B cell (primary cell): ENCODE measurements around the gene IL20RB. TPM values are rescaled to one million over a fixed set of nuclear protein-coding genes. Genes with fewer than 3 reads are reported as not detected.

Experiments used
- ATAC-seq: fragments of 200-7000 bp; cut with Tn5 transposase; one replicate; pipeline ENCODE4 v1.10.0; 2021; ENCODE audit warnings: low read depth, mild to moderate bottlenecking, moderate number of reproducible peaks, moderate library complexity
- CTCF ChIA-PET: fragments of 350-600 bp; sonication (Branson Sonifier 250); formaldehyde crosslinking; loops from one replicate; lab custom pipeline; 2021; ENCODE audit warnings: antibody characterized with exemption, inconsistent platforms; lab: Charles Lee
- POLR2A ChIA-PET: fragments of 350-600 bp; sonication (Branson Sonifier 250); formaldehyde crosslinking; loops from one replicate; lab custom pipeline; 2021; ENCODE audit warnings: antibody characterized with exemption; lab: Charles Lee
- DNase-seq: peaks from one replicate; pipeline ENCODE4 v3.0.0; 2013
- H2AFZ ChIP-seq: 2 replicates; pipeline ENCODE4 v1.6.1; 2012; ENCODE audit warnings: mild to moderate bottlenecking, low read depth, low read length; ENCODE audit not compliant: insufficient read depth, poor library complexity, severe bottlenecking
- H3K27ac ChIP-seq, 2 donors: 1 replicate in 1 of 2; 2 replicates in 1 of 2; pipeline ENCODE4 v1.5.1; 2012 to 2013; ENCODE audit warnings: low read length in 2 of 2, mild to moderate bottlenecking in 2 of 2, moderate library complexity in 1 of 2
- H3K27me3 ChIP-seq, 4 experiments: fragments of 200-600 bp in 1 of 4; sonication (generic) in 1 of 4; replicated peaks in 1 of 4; 1 replicate in 2 of 4; 2 replicates in 2 of 4; pipeline versions ENCODE4 v1.6.1 to v1.7.0; 2013 to 2016; ENCODE audit warnings: low read length in 3 of 4, mild to moderate bottlenecking in 2 of 4, mixed read lengths in 1 of 4, moderate library complexity in 1 of 4; ENCODE audit not compliant: insufficient read depth in 4 of 4, control insufficient read depth in 3 of 4; ENCODE audit errors: control extremely low read depth in 1 of 4
- H3K36me3 ChIP-seq, 2 experiments: replicated peaks in 1 of 2; 1 replicate in 1 of 2; 2 replicates in 1 of 2; pipeline versions ENCODE4 v1.6.1 to v1.7.1; 2013; ENCODE audit warnings: low read length in 1 of 2; ENCODE audit not compliant: insufficient read depth in 2 of 2, control insufficient read depth in 1 of 2; ENCODE audit errors: control extremely low read depth in 1 of 2, extremely low read depth in 1 of 2
- H3K4me1 ChIP-seq, 2 donors: fragments of 200-600 bp in 1 of 2; sonication (generic) in 1 of 2; 1 replicate in 1 of 2; 2 replicates in 1 of 2; pipeline versions ENCODE4 v1.5.1 to v1.6.1; 2013 to 2017; ENCODE audit warnings: low read length in 2 of 2; ENCODE audit not compliant: control insufficient read depth in 2 of 2, insufficient read depth in 2 of 2
- H3K4me2 ChIP-seq: replicated peaks from 2 replicates; pipeline ENCODE3; 2012; ENCODE audit warnings: mild to moderate bottlenecking, low read depth, low read length; ENCODE audit not compliant: poor library complexity, severe bottlenecking
- H3K4me3 ChIP-seq, 5 experiments: fragments of 200-600 bp in 1 of 5; sonication (generic) in 1 of 5; 1 replicate in 3 of 5; 2 replicates in 2 of 5; pipeline versions ENCODE4 v1.5.1 to v1.7.0; 2011 to 2016; ENCODE audit warnings: low read length in 4 of 5, mild to moderate bottlenecking in 4 of 5, low read depth in 2 of 5, control low read depth in 1 of 5, moderate library complexity in 1 of 5; ENCODE audit not compliant: insufficient read depth in 1 of 5; ENCODE audit errors: control extremely low read depth in 1 of 5, extremely low read depth in 1 of 5
- H3K79me2 ChIP-seq: fragments of 200-600 bp; sonication (generic); one replicate; pipeline ENCODE4 v1.6.0; 2016; ENCODE audit warnings: low read length; ENCODE audit not compliant: control insufficient read depth, insufficient read depth
- H3K9ac ChIP-seq: fragments of 200-600 bp; sonication (generic); 2 replicates; pipeline ENCODE4 v1.6.1; 2017; ENCODE audit warnings: mild to moderate bottlenecking, low read length, moderate library complexity
- H3K9me3 ChIP-seq, 3 donors: one replicate each; pipeline versions ENCODE4 v1.6.1 to v1.7.1; 2013; ENCODE audit warnings: low read length in 2 of 3; ENCODE audit not compliant: control insufficient read depth in 2 of 3, insufficient read depth in 1 of 3; ENCODE audit errors: control extremely low read depth in 1 of 3
- H4K20me1 ChIP-seq: 2 replicates; pipeline ENCODE4 v1.6.0; 2012; ENCODE audit warnings: mild to moderate bottlenecking, low read length; ENCODE audit not compliant: insufficient read depth, control insufficient read depth, poor library complexity, severe bottlenecking
- H3K27ac Mint-ChIP-seq: one replicate; pipeline ENCODE4 v1.8.0; 2021; ENCODE audit warnings: mixed read lengths
- H3K27me3 Mint-ChIP-seq: one replicate; pipeline ENCODE4 v1.8.0; 2021; ENCODE audit warnings: mixed read lengths
- H3K4me1 Mint-ChIP-seq: one replicate; pipeline ENCODE4 v1.8.0; 2021; ENCODE audit warnings: mixed read lengths
- H3K4me3 Mint-ChIP-seq: one replicate; pipeline ENCODE4 v1.8.0; 2021; ENCODE audit warnings: mixed read lengths
- H3K9me3 Mint-ChIP-seq: one replicate; pipeline ENCODE4 v1.8.0; 2022; ENCODE audit warnings: mixed read lengths; ENCODE audit not compliant: insufficient read depth
- CTCF ChIP-seq: fragments of 200-600 bp; IDR thresholded peaks from one replicate; pipeline ENCODE4 v1.8.0; 2022; ENCODE audit warnings: antibody characterized with exemption, mild to moderate bottlenecking
- EZH2 ChIP-seq: IDR thresholded peaks from 2 replicates; pipeline ENCODE4 v1.6.1; 2012; ENCODE audit warnings: borderline replicate concordance, low read depth, mild to moderate bottlenecking, moderate library complexity, low read length; ENCODE audit not compliant: insufficient read depth, poor library complexity, severe bottlenecking
- WGBS: methylation state at CpG from one replicate; pipeline ENCODE4 v1.1.5; 2013; ENCODE audit warnings: missing lambda C conversion rate; ENCODE audit not compliant: insufficient coverage; 5-methylcytosine and 5-hydroxymethylcytosine counted together
- intact Hi-C: fragments of 100-400 bp; cut with micrococcal nuclease; formaldehyde crosslinking; loops from one replicate; pipeline ENCODE4 v1.10.0; 2022
- polyA plus RNA-seq: library from polyadenylated mRNA; depleted of rRNA; stranded (reverse); fragments of >200 nt; gene quantifications from 2 replicates; pipeline ENCODE4 v1.2.3, GENCODE V29; 2012
- total RNA-seq, 2 donors: library from RNA; stranded (reverse); fragments of 120-200 nt in 1 of 2; gene quantifications; 1 replicate in 1 of 2; 2 replicates in 1 of 2; pipeline versions ENCODE4 v1.2.3 to v1.2.4, GENCODE V29; 2013 to 2022

The IL20RB gene
- total and polyA plus RNA-seq, 2 donors (not counting 1 experiment from before 2014, with no cell fraction given), result 0.22 to 0.84 TPM

DNA sequence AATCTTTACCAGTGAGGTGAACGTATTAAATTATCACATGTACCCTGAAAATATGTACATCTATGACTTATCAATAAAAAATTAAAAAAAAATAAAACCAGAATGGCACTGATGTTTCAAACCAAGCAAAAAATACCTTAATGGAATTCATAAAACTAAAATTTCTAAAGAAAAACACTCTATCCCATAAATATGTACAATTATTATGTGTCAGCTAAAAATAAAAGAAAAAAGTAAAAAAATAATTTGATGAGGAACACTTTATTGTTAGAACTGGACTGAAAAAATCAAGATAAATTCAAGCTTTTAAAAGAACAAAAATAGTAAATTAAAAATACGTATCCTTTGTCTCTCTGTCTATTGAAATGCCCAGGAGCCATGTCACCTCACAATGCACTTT is 63.1 kb downstream of the IL20RB start:
- Histone ChIP-seq H3K9ac (no peak overlapping the region), H3K9me3 (no peaks in the 10 kb centered on the region), H4K20me1 (no peaks in the 10 kb centered on the region), H3K79me2 (no peaks in the 10 kb centered on the region), H3K4me2 (no peak overlapping the region), H3K36me3 (no peaks in the 10 kb centered on the region), H2AFZ (no peak overlapping the region), H3K27me3 (no peaks in the 10 kb centered on the region), H3K27ac (no peak overlapping the region), H3K4me3 (no peak overlapping the region), H3K4me1 (no peaks in the 10 kb centered on the region)
- DNase-seq (no peak), ATAC-seq (no peak)
- intact Hi-C loops, result no loop called here
- TF ChIP-seq CTCF (no peak), EZH2 (no peak)
- no peak overlapping the region for H3K4me3 Mint-ChIP-seq
- H3K4me1 Mint-ChIP-seq, result no peaks in the 10 kb centered on the region
- H3K9me3 Mint-ChIP-seq, result no peaks in the 10 kb centered on the region
- ChIA-PET CTCF (interaction anchor here (0.6 to 1.4 kb wide), 3 partner anchors 8 to 470 kb away, joined by 3 read pairs; no protein-coding TSS in a partner anchor), POLR2A (no interaction called here)
- H3K27me3 Mint-ChIP-seq, result peaks cover 14% of the 10 kb centered on the region
- 83% methylated on average over 1 of the region's 2 CpGs for WGBS
- no peak overlapping the region for H3K27ac Mint-ChIP-seq

GRCh38 chr3:137024348-137024747 is 66.6 kb downstream of the IL20RB start:
- intact Hi-C loops, result no loop called here
- no peak overlapping the region for H3K27ac Mint-ChIP-seq
- H3K4me1 ChIP-seq, result no peaks in the 10 kb centered on the region

More at GRCh38 chr3:137024348-137024747, 66.6 kb downstream of the IL20RB start:
- H3K4me3 Mint-ChIP-seq, result no peak overlapping the region
- 94% methylated on average over 4 of the region's 5 CpGs for WGBS
- no peaks in the 10 kb centered on the region for H3K36me3 ChIP-seq
- H3K27me3 ChIP-seq, result no peaks in the 10 kb centered on the region
- H3K4me1 Mint-ChIP-seq, result no peaks in the 10 kb centered on the region
- CTCF ChIA-PET, result interaction anchor here (0.6 to 2.0 kb wide), 2 partner anchors 10 kb away, joined by 4 to 11 read pairs; no protein-coding TSS in a partner anchor
- H3K9ac ChIP-seq, result no peak overlapping the region
- no peaks in the 10 kb centered on the region for H3K79me2 ChIP-seq
- H3K4me3 ChIP-seq, result no peak overlapping the region
- H2AFZ ChIP-seq, result no peak overlapping the region
- no peak overlapping the region for H3K27ac ChIP-seq
- peaks cover 25% of the 10 kb centered on the region for H3K27me3 Mint-ChIP-seq
- H3K9me3 ChIP-seq, result no peaks in the 10 kb centered on the region
- ATAC-seq, result no peak
- TF ChIP-seq EZH2 (no peak), CTCF (no peak)
- no peak overlapping the region for H3K4me2 ChIP-seq
- DNase-seq, result no peak
- no peaks in the 10 kb centered on the region for H4K20me1 ChIP-seq
- no peaks in the 10 kb centered on the region for H3K9me3 Mint-ChIP-seq
- POLR2A ChIA-PET, result no interaction called here
